ES-I3 (cell line): ENCODE data around the gene ABRACL.
"Not testable (repeated sequence)": the region's sequence is repeated elsewhere in the genome, so short reads cannot be mapped to it uniquely, and the experiment has no call there.

Experiments used
- H3K36me3 ChIP-seq: 2 replicates; pipeline ENCODE4 v1.6.1; 2013; ENCODE audit warnings: mild to moderate bottlenecking, low read length, control low read depth, moderate library complexity; ENCODE audit not compliant: insufficient read depth
- H3K4me1 ChIP-seq: 2 replicates; pipeline ENCODE4 v1.6.1; 2013; ENCODE audit warnings: mild to moderate bottlenecking, control low read depth, low read length; ENCODE audit not compliant: insufficient read depth
- H3K9ac ChIP-seq: 2 replicates; pipeline ENCODE4 v1.6.1; 2013; ENCODE audit warnings: low read depth, mild to moderate bottlenecking, low read length, moderate library complexity
- H3K9me3 ChIP-seq: 2 replicates; pipeline ENCODE4 v1.6.1; 2013; ENCODE audit warnings: mild to moderate bottlenecking, low read length, moderate library complexity; ENCODE audit not compliant: control insufficient read depth, insufficient read depth

Gene ABRACL, protein sequence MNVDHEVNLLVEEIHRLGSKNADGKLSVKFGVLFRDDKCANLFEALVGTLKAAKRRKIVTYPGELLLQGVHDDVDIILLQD

GRCh38 chr6:139028658-139029469 is at the start of gene ABRACL:
TSS of gene ABRACL (plus strand) at chr6:139028745. CDS start at chr6:139034161, 5,416 bp downstream.
- H3K36me3 ChIP-seq, result no peaks in the 10 kb centered on the region
- H3K9ac ChIP-seq, result peak within 1 kb of the TSS; percentile 94
- no peaks in the 10 kb centered on the region for H3K9me3 ChIP-seq
- peaks cover 8% of the 10 kb centered on the region for H3K4me1 ChIP-seq

- Histone ChIP-seq H3K9me3 (no peaks in the 10 kb centered on the region), H3K4me1 (peaks cover 49% of the 10 kb centered on the region), H3K9ac (no peak overlapping the region), H3K36me3 (no peaks in the 10 kb centered on the region)
These were observed 49.2 kb upstream of the ABRACL start for GRCh38 chr6:138979365-138979764.

DNA sequence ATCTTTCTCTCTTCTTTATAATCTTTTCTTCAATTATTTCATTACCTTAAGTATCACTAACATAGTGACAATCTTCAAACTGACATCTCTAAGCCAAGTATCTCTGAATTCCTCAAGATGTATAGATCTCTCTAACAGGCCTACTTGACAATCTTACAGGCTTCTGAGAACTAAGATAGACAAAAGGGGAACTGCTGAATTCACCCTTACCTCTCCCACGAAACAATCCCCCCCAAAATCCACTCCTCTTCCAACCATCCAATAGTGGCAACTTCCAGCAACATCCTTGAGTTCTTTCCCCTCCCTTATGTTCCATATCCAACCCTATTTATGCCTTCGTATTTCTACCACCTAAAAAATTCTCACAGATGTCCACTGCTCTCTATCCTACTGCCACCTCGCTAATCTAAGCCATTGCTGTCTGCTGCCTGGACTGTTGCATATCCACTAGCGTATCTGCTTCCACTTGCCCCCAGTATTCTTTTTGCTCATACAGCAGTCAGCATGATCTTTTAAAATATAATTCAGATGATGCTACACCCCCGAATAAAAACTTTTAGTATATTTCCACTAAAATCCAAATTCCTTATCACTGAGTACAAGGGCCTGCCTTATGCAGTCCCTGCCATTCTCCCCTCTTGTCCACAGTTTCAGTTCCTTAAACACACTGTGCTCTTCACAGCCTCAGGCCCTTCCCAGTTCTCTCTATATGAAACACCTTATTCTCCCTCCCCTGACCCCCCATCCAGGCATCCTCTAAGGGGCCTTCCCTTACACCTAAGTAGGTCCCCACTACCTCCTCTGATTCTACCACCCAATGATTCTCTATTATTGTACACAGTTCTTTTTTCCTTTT is 48.5 kb upstream of the ABRACL start:
- peaks cover 55% of the 10 kb centered on the region for H3K4me1 ChIP-seq
- H3K9ac ChIP-seq, result no peak overlapping the region
- no peaks in the 10 kb centered on the region for H3K9me3 ChIP-seq
- no peaks in the 10 kb centered on the region for H3K36me3 ChIP-seq

GRCh38 chr6:138981416-138981815 is 47.1 kb upstream of the ABRACL start:
- Histone ChIP-seq H3K9ac (no peak overlapping the region), H3K36me3 (no peaks in the 10 kb centered on the region), H3K4me1 (peaks cover 52% of the 10 kb centered on the region), H3K9me3 (no peaks in the 10 kb centered on the region)

- no peaks in the 10 kb centered on the region for H3K9me3 ChIP-seq
- peaks cover 18% of the 10 kb centered on the region for H3K4me1 ChIP-seq
- H3K9ac ChIP-seq, result peak overlapping the region; percentile 82
- H3K36me3 ChIP-seq, result no peaks in the 10 kb centered on the region
These were observed 42.0 kb upstream of the ABRACL start for GRCh38 chr6:138986578-138986977.

GRCh38 chr6:138987080-138987642 is 41.4 kb upstream of the ABRACL start:
- H3K9me3 ChIP-seq, result no peaks in the 10 kb centered on the region
- H3K9ac ChIP-seq, result peak overlapping the region; percentile 82
- H3K4me1 ChIP-seq, result peaks cover 18% of the 10 kb centered on the region
- no peaks in the 10 kb centered on the region for H3K36me3 ChIP-seq

DNA sequence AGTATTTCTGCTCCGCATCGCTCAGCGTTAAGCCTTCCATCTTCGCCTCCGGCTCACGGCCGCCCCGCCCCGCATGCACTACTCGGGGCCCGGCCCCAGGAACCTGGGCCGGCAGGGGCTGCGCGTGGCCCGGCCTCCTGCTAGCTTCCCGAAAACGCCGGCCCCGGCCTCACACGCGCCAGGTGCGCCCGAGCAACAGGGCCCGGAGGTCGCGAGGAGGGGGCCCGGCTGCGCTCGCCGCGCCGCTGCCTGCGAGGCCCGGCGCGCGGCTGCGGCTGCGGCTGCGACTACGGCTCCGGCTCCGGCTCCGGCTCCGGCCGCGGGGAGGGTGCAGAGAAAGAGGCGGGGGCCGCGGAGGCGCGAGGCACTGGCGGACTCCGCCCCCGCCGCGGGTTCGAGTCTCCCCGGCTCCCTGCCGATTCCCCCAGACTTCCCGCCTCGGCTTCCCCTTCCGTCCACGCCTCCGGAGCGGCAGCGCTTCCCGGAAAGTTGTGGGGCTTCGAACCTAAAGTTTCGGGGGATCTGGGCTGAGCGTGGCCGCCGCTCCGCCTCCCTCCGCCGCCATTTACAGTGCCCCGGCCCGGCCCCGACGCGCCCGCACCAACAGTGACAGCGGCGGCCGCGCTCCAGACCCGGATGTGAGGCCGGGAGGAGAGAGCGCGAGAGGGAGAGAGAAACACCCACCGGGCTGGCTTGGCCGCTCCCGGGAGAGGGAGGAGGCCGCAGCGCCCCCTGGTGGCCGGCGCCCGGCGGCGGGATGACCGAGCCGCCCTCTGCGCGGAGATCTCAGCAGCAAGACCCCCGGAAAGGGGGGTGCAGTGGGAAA is 40.7 kb upstream of the ABRACL start, which contains the start of gene REPS1:
REPS1 (minus strand) TSS at position 611 of the 826 bp plus-strand sequence; CDS start at position 40, 571 bp downstream.
- H3K9me3 ChIP-seq, result no peaks in the 10 kb centered on the region
- H3K36me3 ChIP-seq, result no peaks in the 10 kb centered on the region
- peaks cover 18% of the 10 kb centered on the region for H3K4me1 ChIP-seq
- H3K9ac ChIP-seq, result peak within 1 kb of the TSS; percentile 82

GRCh38 chr6:138988469-138988834 is 40.1 kb upstream of the ABRACL start:
- Histone ChIP-seq H3K9ac (peak overlapping the region; percentile 82), H3K9me3 (no peaks in the 10 kb centered on the region), H3K36me3 (no peaks in the 10 kb centered on the region), H3K4me1 (peaks cover 16% of the 10 kb centered on the region)

DNA sequence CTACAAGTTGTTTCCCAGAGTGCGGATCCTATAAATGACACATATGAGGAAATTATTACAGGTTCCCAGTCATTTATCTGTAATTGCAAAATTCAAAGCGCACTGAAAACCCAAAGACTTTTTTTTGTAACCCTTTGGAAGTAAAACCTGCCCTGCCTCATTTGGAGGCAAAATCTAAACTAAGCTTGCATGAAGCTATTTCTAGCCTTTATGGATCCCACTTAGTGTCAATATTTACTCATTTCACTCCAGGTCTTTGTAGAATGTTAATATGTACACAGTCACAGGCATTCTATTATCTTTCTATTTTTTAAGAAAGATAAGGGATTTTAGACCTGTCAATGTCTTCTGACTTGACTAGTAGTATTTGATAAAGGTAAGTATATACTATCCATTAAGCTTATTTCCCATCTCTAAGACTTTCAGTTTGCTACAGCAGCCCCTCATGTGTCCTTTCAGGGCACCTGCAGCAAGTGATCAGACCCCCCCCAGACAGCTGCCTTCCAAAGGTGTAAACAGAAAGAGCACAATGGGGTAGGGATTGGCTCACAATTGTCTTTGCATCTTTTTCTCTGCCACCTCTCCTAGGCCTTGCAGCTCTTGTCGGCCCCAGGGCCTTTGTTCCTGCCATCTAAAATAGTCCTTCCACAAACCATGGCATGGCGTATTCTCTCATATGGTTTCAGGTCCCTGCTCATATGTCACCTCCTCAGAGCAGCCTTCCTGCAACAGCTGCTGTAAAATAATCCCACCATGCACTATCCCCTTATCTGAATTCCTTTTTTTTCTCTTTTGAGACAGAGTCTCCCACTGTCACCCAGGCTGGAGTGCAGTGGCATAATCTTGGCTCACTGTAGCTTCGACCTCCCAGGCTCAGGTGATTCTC is 39.2 kb upstream of the ABRACL start:
- H3K36me3 ChIP-seq, result no peaks in the 10 kb centered on the region
- no peak overlapping the region for H3K9ac ChIP-seq
- peaks cover 17% of the 10 kb centered on the region for H3K4me1 ChIP-seq
- no peaks in the 10 kb centered on the region for H3K9me3 ChIP-seq

GRCh38 chr6:138991206-138991605 is 37.3 kb upstream of the ABRACL start:
- Histone ChIP-seq H3K4me1 (peaks cover 7% of the 10 kb centered on the region; the same call in 1 of the 2 replicates), H3K9me3 (no peaks in the 10 kb centered on the region), H3K36me3 (no peaks in the 10 kb centered on the region), H3K9ac (no peak overlapping the region)

GRCh38 chr6:138992965-138993364 is 35.6 kb upstream of the ABRACL start:
- not testable (repeated sequence) for H3K36me3 ChIP-seq, H3K9ac ChIP-seq, H3K9me3 ChIP-seq
- peaks cover 20% of the 10 kb centered on the region for H3K4me1 ChIP-seq

GRCh38 chr6:138993410-138993809 is 35.1 kb upstream of the ABRACL start:
- H3K9me3 ChIP-seq, H3K36me3 ChIP-seq, H3K9ac ChIP-seq: not testable (repeated sequence)
- peaks cover 20% of the 10 kb centered on the region for H3K4me1 ChIP-seq

DNA sequence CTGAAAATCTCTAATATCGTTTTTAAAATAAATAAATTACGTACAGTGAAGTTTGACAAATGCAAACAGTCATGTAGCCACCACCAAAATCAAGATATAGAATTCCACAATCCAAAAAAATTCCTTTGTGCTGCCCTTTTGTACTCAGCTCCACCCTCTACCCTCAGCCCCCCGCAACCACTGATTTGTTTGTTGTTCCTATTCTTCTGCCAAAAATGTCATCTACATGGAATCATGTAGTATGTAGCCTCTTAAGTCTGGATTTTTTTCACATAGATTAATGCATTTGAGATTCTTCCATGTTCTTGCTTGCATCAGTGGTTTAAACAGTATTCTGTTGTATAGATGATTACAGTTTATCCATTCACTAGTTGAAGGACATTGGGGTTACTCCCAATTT is 32.0 kb upstream of the ABRACL start:
- Histone ChIP-seq H3K4me1 (peaks cover 17% of the 10 kb centered on the region), H3K36me3 (no peaks in the 10 kb centered on the region), H3K9me3 (no peaks in the 10 kb centered on the region), H3K9ac (no peak overlapping the region)
